ENCODE results near the gene RNF208.

Gene RNF208

GRCh38 chr9:137231372-137232039 is 9.5 kb upstream of the RNF208 start:
- TF ChIP-seq CTCF (IDR thresholded peaks at IDR 0.05): no peak
- H3K27ac ChIP-seq: no peak overlapping the region

- H3K27ac ChIP-seq: no peak within 1 kb of the TSS
- TF ChIP-seq ZFX (IDR thresholded peaks at IDR 0.05; ENCODE audit: borderline replicate concordance) (no peak), CTCF (IDR thresholded peaks at IDR 0.05) (no peak)
Measured at GRCh38 chr9:137230705-137231371, 8.8 kb upstream of the RNF208 start, which contains the start of gene SLC34A3. TSS of gene SLC34A3 (plus strand) at chr9:137230901. CDS start at chr9:137231703, 802 bp downstream.

GRCh38 chr9:137229903-137230704 is 8.1 kb upstream of the RNF208 start:
- H3K27ac ChIP-seq: no peak overlapping the region
- no peak for TF ChIP-seq ZFX (IDR thresholded peaks at IDR 0.05; ENCODE audit: borderline replicate concordance)
- TF ChIP-seq CTCF (IDR thresholded peaks at IDR 0.05): no peak

GRCh38 chr9:137228968-137229896 is 7.2 kb upstream of the RNF208 start:
- no peak for TF ChIP-seq CTCF (IDR thresholded peaks at IDR 0.05)
- no peak for TF ChIP-seq ZFX (IDR thresholded peaks at IDR 0.05; ENCODE audit: borderline replicate concordance)
- H3K27ac ChIP-seq: peak overlapping the region; percentile 33

- no peak for TF ChIP-seq CTCF (IDR thresholded peaks at IDR 0.05)
- no peak for TF ChIP-seq ZFX (IDR thresholded peaks at IDR 0.05; ENCODE audit: borderline replicate concordance)
- H3K27ac ChIP-seq: peak overlapping the region; percentile 33
Measured at GRCh38 chr9:137228506-137228967, 6.5 kb upstream of the RNF208 start.

- TF ChIP-seq ZFX (IDR thresholded peaks at IDR 0.05; ENCODE audit: borderline replicate concordance): no peak
- peak; percentile 26; the same call in 1 of the 2 replicates for TF ChIP-seq CTCF (IDR thresholded peaks at IDR 0.05)
- H3K27ac ChIP-seq: peak overlapping the region; percentile 97
Measured at GRCh38 chr9:137227853-137228505, 5.9 kb upstream of the RNF208 start.

All from 22Rv1 (cell line).